Hepatocyte (in vitro differentiated cells): ENCODE measurements around the gene ERC2.

Experiments
- CTCF ChIP-seq: fragments of 200-600 bp; sonication (generic); IDR thresholded peaks from 2 replicates; pipeline ENCODE4 v1.5.1; 2016; ENCODE audit warnings: antibody characterized with exemption, mild to moderate bottlenecking; ENCODE audit not compliant: poor library complexity
- EZH2 ChIP-seq: fragments of 200-600 bp; sonication (generic); IDR thresholded peaks from 2 replicates; pipeline ENCODE4 v1.6.1; 2016; ENCODE audit warnings: antibody characterized with exemption, mild to moderate bottlenecking, borderline replicate concordance
- EZH2phosphoT487 ChIP-seq: fragments of 200-600 bp; sonication (generic); IDR thresholded peaks from one replicate; pipeline ENCODE4 v1.6.1; 2018; ENCODE audit warnings: antibody characterized with exemption, mild to moderate bottlenecking, low read depth, moderate library complexity; ENCODE audit not compliant: unreplicated experiment, severe bottlenecking

- no peak for TF ChIP-seq CTCF
- no peak for TF ChIP-seq EZH2
- TF ChIP-seq EZH2phosphoT487: no peak
Measured at GRCh38 chr3:55662683-55663082, 805.6 kb downstream of the ERC2 start.
